WTC11 (cell line): ENCODE results near the gene GFOD2. TPM values are rescaled to one million over a fixed set of nuclear protein-coding genes. Genes with fewer than 3 reads are reported as not detected.

Experiments
- ATAC-seq: fragments of 200-7000 bp; cut with Tn5 transposase; 2 replicates; pipeline ENCODE4 v1.10.0; 2021; ENCODE audit warnings: mild to moderate bottlenecking, moderate library complexity
- CTCF ChIA-PET: fragments of 300-600 bp; sonication (Branson Sonifier 250); formaldehyde crosslinking; loops from one replicate; lab custom pipeline; 2021; ENCODE audit warnings: antibody characterized with exemption; lab: Charles Lee
- POLR2A ChIA-PET: fragments of 350-600 bp; sonication (Branson Sonifier 250); formaldehyde crosslinking; loops from one replicate; lab custom pipeline; 2021; ENCODE audit warnings: antibody characterized with exemption; lab: Charles Lee
- DNase-seq: peaks from one replicate; pipeline ENCODE4 v3.0.0; 2021; ENCODE audit warnings: low spot score
- H3K27ac Mint-ChIP-seq: 2 replicates; pipeline ENCODE4 v1.8.0; 2021; ENCODE audit warnings: mixed read lengths
- H3K27me3 Mint-ChIP-seq: 2 replicates; pipeline ENCODE4 v1.8.0; 2021; ENCODE audit warnings: low read depth, mild to moderate bottlenecking, moderate library complexity, mixed read lengths
- H3K36me3 Mint-ChIP-seq: 2 replicates; pipeline ENCODE4 v1.8.0; 2021; ENCODE audit warnings: mixed read lengths
- H3K4me1 Mint-ChIP-seq: 2 replicates; pipeline ENCODE4 v1.8.0; 2022; ENCODE audit warnings: mixed read lengths
- H3K4me3 Mint-ChIP-seq: 2 replicates; pipeline ENCODE4 v1.8.0; 2021; ENCODE audit warnings: mild to moderate bottlenecking, moderate library complexity, mixed read lengths
- H3K9me3 Mint-ChIP-seq: 2 replicates; pipeline ENCODE4 v1.8.0; 2021; ENCODE audit warnings: mixed read lengths
- ETV6 ChIP-seq: sonication (generic); formaldehyde crosslinking; IDR thresholded peaks from 2 replicates; pipeline ENCODE4 v1.8.1; 2022; ENCODE audit warnings: mild to moderate bottlenecking, missing genetic modification reagents
- FOXJ3 ChIP-seq: sonication (generic); formaldehyde crosslinking; IDR thresholded peaks from 2 replicates; pipeline ENCODE4 v1.9.0; 2021; ENCODE audit warnings: missing genetic modification reagents, mild to moderate bottlenecking, borderline replicate concordance
- MYBL2 ChIP-seq: sonication (generic); formaldehyde crosslinking; IDR thresholded peaks from 2 replicates; pipeline ENCODE4 v1.8.1; 2023; ENCODE audit warnings: mild to moderate bottlenecking, moderate library complexity, missing genetic modification reagents
- NFYB ChIP-seq: sonication (generic); formaldehyde crosslinking; conservative IDR thresholded peaks from 2 replicates; pipeline ENCODE4 v1.8.0; 2022; ENCODE audit warnings: low read depth, missing genetic modification reagents
- NR3C1 ChIP-seq: sonication (generic); formaldehyde crosslinking; conservative IDR thresholded peaks from 2 replicates; pipeline ENCODE4 v1.8.1; 2023; ENCODE audit warnings: low read depth, mild to moderate bottlenecking, missing genetic modification reagents
- ZNF138 ChIP-seq: sonication (generic); formaldehyde crosslinking; conservative IDR thresholded peaks from 2 replicates; pipeline ENCODE4 v1.8.1; 2022; ENCODE audit warnings: mild to moderate bottlenecking, moderate library complexity, missing genetic modification reagents
- ZNF219 ChIP-seq: sonication (generic); formaldehyde crosslinking; IDR thresholded peaks from 2 replicates; pipeline ENCODE4 v1.8.0; 2023; ENCODE audit warnings: missing genetic modification reagents, mild to moderate bottlenecking, borderline replicate concordance
- ZNF232 ChIP-seq: sonication (generic); formaldehyde crosslinking; IDR thresholded peaks from 2 replicates; pipeline ENCODE4 v1.8.0; 2022; ENCODE audit warnings: mild to moderate bottlenecking, missing genetic modification reagents
- ZNF671 ChIP-seq: fragments of 250-450 bp; sonication (Bioruptor Pico); IDR thresholded peaks from 2 replicates; pipeline ENCODE4 v1.8.0; 2021; ENCODE audit warnings: mild to moderate bottlenecking
- total RNA-seq: library from RNA; stranded (reverse); gene quantifications from 3 replicates; pipeline ENCODE4 v1.2.3, GENCODE V29; 2021
- TF ChIP-seq, protein P1 (sequence below): sonication (generic); formaldehyde crosslinking; IDR thresholded peaks from 2 replicates; pipeline ENCODE4 v1.8.0; 2022; ENCODE audit warnings: mild to moderate bottlenecking, missing genetic modification reagents
- TF ChIP-seq, protein P2 (sequence below): sonication (generic); formaldehyde crosslinking; conservative IDR thresholded peaks from 2 replicates; pipeline ENCODE4 v1.8.1; 2022; ENCODE audit warnings: mild to moderate bottlenecking, missing genetic modification reagents
- TF ChIP-seq, protein P3 (sequence below): fragments of 250-450 bp; sonication (Bioruptor Pico); IDR thresholded peaks from 2 replicates; pipeline ENCODE4 v1.9.0; 2021; ENCODE audit warnings: mild to moderate bottlenecking
- TF ChIP-seq, protein P4 (sequence below): sonication (generic); formaldehyde crosslinking; IDR thresholded peaks from 2 replicates; pipeline ENCODE4 v1.8.1; 2023; ENCODE audit warnings: mild to moderate bottlenecking, missing genetic modification reagents, borderline replicate concordance
- TF ChIP-seq, protein P5 (sequence below): sonication (generic); formaldehyde crosslinking; IDR thresholded peaks from 2 replicates; pipeline ENCODE4 v1.8.1; 2022; ENCODE audit warnings: low read depth, missing genetic modification reagents, borderline replicate concordance
- TF ChIP-seq, protein P6 (sequence below): sonication (generic); formaldehyde crosslinking; IDR thresholded peaks from 2 replicates; pipeline ENCODE4 v1.8.1; 2023; ENCODE audit warnings: mild to moderate bottlenecking, missing genetic modification reagents
- TF ChIP-seq, protein P7 (sequence below): fragments of 250-450 bp; sonication (Bioruptor Pico); IDR thresholded peaks from 2 replicates; pipeline ENCODE4 v1.8.0; 2021; ENCODE audit warnings: mild to moderate bottlenecking

The GFOD2 gene
- total RNA-seq, 1 experiment from 2014 or later, result 29.5 TPM

DNA sequence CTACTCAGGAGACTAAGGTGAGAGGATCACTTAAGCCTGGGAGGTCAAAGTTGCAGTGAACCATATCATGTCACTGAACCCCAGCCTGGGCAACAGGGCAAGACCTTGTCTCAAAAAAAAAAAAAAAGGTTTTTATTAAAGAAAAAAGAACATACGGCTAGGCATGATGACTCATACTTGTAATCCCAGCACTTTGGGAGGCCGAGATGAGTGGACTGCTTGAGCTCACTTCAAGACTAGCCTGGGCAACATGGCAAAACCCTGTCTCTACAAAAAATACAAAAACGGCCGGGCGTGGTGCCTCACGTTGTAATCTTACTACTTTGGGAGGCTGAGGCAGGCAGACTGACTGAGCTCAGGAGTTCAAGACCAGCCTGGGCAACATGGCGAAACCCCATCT, 48.8 kb upstream of the GFOD2 start:
- Mint-ChIP-seq H3K27ac (no peak overlapping the region), H3K9me3 (no peaks in the 10 kb centered on the region), H3K27me3 (no peaks in the 10 kb centered on the region), H3K36me3 (peaks cover 10% of the 10 kb centered on the region), H3K4me3 (no peak overlapping the region), H3K4me1 (no peaks in the 10 kb centered on the region)
- POLR2A ChIA-PET, result no interaction called here
- ATAC-seq (no peak), DNase-seq (no peak)
- CTCF ChIA-PET, result interaction anchor here (2.7 kb wide), 1 partner anchor 49 kb away, joined by 11 read pairs; no protein-coding TSS in a partner anchor
- TF ChIP-seq ZNF671 (CRISPR knock-in tag) (no peak), ZNF138 (CRISPR knock-in tag) (no peak), NFYB (CRISPR knock-in tag) (no peak), ETV6 (CRISPR knock-in tag) (no peak), ZNF232 (CRISPR knock-in tag) (no peak), ZNF219 (no peak), NR3C1 (CRISPR knock-in tag) (no peak)
- TF ChIP-seq, protein P1, sequence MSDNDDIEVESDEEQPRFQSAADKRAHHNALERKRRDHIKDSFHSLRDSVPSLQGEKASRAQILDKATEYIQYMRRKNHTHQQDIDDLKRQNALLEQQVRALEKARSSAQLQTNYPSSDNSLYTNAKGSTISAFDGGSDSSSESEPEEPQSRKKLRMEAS (CRISPR knock-in tag), result no peak
- TF ChIP-seq, protein P2, sequence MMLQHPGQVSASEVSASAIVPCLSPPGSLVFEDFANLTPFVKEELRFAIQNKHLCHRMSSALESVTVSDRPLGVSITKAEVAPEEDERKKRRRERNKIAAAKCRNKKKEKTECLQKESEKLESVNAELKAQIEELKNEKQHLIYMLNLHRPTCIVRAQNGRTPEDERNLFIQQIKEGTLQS (CRISPR knock-in tag), result no peak
- TF ChIP-seq, protein P3, sequence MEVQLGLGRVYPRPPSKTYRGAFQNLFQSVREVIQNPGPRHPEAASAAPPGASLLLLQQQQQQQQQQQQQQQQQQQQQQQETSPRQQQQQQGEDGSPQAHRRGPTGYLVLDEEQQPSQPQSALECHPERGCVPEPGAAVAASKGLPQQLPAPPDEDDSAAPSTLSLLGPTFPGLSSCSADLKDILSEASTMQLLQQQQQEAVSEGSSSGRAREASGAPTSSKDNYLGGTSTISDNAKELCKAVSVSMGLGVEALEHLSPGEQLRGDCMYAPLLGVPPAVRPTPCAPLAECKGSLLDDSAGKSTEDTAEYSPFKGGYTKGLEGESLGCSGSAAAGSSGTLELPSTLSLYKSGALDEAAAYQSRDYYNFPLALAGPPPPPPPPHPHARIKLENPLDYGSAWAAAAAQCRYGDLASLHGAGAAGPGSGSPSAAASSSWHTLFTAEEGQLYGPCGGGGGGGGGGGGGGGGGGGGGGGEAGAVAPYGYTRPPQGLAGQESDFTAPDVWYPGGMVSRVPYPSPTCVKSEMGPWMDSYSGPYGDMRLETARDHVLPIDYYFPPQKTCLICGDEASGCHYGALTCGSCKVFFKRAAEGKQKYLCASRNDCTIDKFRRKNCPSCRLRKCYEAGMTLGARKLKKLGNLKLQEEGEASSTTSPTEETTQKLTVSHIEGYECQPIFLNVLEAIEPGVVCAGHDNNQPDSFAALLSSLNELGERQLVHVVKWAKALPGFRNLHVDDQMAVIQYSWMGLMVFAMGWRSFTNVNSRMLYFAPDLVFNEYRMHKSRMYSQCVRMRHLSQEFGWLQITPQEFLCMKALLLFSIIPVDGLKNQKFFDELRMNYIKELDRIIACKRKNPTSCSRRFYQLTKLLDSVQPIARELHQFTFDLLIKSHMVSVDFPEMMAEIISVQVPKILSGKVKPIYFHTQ, result no peak
- TF ChIP-seq, protein P4, sequence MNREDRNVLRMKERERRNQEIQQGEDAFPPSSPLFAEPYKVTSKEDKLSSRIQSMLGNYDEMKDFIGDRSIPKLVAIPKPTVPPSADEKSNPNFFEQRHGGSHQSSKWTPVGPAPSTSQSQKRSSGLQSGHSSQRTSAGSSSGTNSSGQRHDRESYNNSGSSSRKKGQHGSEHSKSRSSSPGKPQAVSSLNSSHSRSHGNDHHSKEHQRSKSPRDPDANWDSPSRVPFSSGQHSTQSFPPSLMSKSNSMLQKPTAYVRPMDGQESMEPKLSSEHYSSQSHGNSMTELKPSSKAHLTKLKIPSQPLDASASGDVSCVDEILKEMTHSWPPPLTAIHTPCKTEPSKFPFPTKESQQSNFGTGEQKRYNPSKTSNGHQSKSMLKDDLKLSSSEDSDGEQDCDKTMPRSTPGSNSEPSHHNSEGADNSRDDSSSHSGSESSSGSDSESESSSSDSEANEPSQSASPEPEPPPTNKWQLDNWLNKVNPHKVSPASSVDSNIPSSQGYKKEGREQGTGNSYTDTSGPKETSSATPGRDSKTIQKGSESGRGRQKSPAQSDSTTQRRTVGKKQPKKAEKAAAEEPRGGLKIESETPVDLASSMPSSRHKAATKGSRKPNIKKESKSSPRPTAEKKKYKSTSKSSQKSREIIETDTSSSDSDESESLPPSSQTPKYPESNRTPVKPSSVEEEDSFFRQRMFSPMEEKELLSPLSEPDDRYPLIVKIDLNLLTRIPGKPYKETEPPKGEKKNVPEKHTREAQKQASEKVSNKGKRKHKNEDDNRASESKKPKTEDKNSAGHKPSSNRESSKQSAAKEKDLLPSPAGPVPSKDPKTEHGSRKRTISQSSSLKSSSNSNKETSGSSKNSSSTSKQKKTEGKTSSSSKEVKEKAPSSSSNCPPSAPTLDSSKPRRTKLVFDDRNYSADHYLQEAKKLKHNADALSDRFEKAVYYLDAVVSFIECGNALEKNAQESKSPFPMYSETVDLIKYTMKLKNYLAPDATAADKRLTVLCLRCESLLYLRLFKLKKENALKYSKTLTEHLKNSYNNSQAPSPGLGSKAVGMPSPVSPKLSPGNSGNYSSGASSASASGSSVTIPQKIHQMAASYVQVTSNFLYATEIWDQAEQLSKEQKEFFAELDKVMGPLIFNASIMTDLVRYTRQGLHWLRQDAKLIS (CRISPR knock-in tag), result no peak
- TF ChIP-seq, protein P5, sequence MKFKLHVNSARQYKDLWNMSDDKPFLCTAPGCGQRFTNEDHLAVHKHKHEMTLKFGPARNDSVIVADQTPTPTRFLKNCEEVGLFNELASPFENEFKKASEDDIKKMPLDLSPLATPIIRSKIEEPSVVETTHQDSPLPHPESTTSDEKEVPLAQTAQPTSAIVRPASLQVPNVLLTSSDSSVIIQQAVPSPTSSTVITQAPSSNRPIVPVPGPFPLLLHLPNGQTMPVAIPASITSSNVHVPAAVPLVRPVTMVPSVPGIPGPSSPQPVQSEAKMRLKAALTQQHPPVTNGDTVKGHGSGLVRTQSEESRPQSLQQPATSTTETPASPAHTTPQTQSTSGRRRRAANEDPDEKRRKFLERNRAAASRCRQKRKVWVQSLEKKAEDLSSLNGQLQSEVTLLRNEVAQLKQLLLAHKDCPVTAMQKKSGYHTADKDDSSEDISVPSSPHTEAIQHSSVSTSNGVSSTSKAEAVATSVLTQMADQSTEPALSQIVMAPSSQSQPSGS (CRISPR knock-in tag), result no peak
- TF ChIP-seq, protein P6, sequence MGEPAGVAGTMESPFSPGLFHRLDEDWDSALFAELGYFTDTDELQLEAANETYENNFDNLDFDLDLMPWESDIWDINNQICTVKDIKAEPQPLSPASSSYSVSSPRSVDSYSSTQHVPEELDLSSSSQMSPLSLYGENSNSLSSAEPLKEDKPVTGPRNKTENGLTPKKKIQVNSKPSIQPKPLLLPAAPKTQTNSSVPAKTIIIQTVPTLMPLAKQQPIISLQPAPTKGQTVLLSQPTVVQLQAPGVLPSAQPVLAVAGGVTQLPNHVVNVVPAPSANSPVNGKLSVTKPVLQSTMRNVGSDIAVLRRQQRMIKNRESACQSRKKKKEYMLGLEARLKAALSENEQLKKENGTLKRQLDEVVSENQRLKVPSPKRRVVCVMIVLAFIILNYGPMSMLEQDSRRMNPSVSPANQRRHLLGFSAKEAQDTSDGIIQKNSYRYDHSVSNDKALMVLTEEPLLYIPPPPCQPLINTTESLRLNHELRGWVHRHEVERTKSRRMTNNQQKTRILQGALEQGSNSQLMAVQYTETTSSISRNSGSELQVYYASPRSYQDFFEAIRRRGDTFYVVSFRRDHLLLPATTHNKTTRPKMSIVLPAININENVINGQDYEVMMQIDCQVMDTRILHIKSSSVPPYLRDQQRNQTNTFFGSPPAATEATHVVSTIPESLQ (CRISPR knock-in tag), result no peak

DNA sequence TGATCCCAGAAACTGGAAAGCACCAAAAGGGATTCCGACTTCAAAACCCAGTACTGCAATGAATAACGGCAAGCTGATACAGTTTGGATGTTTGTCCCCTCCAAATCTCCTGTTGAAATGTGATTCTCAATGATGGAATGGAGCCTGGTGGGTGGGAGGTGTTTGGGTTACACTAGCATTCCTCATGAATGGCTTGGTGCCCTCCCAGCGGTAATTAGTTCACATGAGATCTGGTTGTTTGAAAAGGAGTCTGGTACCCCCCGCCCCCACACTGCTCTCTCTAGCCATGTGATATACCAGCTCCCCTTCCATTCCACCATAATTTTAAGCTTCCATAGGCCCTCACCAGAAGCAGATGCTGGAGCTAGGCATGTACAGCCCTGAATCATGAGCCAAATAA, 47.2 kb upstream of the GFOD2 start:
- Mint-ChIP-seq H3K36me3 (peaks cover 2% of the 10 kb centered on the region; the same call in 1 of the 2 replicates), H3K4me1 (no peaks in the 10 kb centered on the region), H3K27ac (no peak overlapping the region)
- no peak for ATAC-seq
- CTCF ChIA-PET, result interaction anchor here (2.7 kb wide), 1 partner anchor 50 kb away, joined by 11 read pairs; no protein-coding TSS in a partner anchor
- TF ChIP-seq MYBL2 (CRISPR knock-in tag) (no peak), FOXJ3 (CRISPR knock-in tag) (no peak)
- TF ChIP-seq, protein P7, sequence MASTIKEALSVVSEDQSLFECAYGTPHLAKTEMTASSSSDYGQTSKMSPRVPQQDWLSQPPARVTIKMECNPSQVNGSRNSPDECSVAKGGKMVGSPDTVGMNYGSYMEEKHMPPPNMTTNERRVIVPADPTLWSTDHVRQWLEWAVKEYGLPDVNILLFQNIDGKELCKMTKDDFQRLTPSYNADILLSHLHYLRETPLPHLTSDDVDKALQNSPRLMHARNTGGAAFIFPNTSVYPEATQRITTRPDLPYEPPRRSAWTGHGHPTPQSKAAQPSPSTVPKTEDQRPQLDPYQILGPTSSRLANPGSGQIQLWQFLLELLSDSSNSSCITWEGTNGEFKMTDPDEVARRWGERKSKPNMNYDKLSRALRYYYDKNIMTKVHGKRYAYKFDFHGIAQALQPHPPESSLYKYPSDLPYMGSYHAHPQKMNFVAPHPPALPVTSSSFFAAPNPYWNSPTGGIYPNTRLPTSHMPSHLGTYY (CRISPR knock-in tag), result no peak
- TF ChIP-seq, all 79 proteins: peak for 0
- H3K27me3 Mint-ChIP-seq, result no peaks in the 10 kb centered on the region
- no peak for DNase-seq
- POLR2A ChIA-PET, result no interaction called here
- no peak overlapping the region for H3K4me3 Mint-ChIP-seq
- no peaks in the 10 kb centered on the region for H3K9me3 Mint-ChIP-seq
